ENCODE data around the gene TMED3. TPM values are rescaled to one million over a fixed set of nuclear protein-coding genes. Genes with fewer than 3 reads are reported as not detected.

Gene TMED3
- polyA plus RNA-seq (2011; rRNA removed), result 202 and 220 TPM in 2 replicates
- 221 and 267 TPM in 2 replicates for polyA plus RNA-seq (2012; cell fraction: cytosol; rRNA removed)
- 173 and 184 TPM in 2 replicates for polyA plus RNA-seq (2012; cell fraction: nucleus; rRNA removed)
- polyA plus RNA-seq (2017; fragmentation: RNase III; extraction: RNeasy Plus Mini Kit Qiagen cat#74134 plus additional on column Dnase treatment), result 144 to 149 TPM (median 149 TPM) in 3 replicates
- 119 and 144 TPM in 2 replicates for polyA minus RNA-seq (2011; rRNA and poly(A)+ RNA removed)

- Histone ChIP-seq H3K9me3 (no peaks in the 10 kb centered on the region), H3K4me1 (peaks cover 16% of the 10 kb centered on the region), H3K4me3 (peak within 1 kb of the TSS; percentile 73), H3K27ac (peak within 1 kb of the TSS; percentile 87 to 91), H3K4me2 (peak within 1 kb of the TSS; percentile 64)
- DNase-seq (ENCODE audit: low read depth in 1 of 2, low spot score in 1 of 2) (peak; percentile 90 to 98), FAIRE-seq (no peak), ATAC-seq (peak; percentile 94 to 98)
- 3% methylated on average over 26 of the region's 76 CpGs for WGBS (ENCODE audit: missing lambda C conversion rate)
- ChIA-PET CTCF (interaction anchor here (0.6 to 3.0 kb wide), 11 partner anchors 10 to 1058 kb away, joined by 3 to 11 read pairs (median 3); no protein-coding TSS in a partner anchor), POLR2A (interaction anchor here (0.7 to 0.9 kb wide), 3 partner anchors 10 to 1012 kb away, joined by 3 to 7 read pairs (median 4); no protein-coding TSS in a partner anchor)
- peak; percentile 65; the same call in 1 of the 2 replicates for TF ChIP-seq MYC (IDR thresholded peaks at IDR 0.05; ENCODE audit: borderline replicate concordance, low read length)
- TF ChIP-seq, protein P1, sequence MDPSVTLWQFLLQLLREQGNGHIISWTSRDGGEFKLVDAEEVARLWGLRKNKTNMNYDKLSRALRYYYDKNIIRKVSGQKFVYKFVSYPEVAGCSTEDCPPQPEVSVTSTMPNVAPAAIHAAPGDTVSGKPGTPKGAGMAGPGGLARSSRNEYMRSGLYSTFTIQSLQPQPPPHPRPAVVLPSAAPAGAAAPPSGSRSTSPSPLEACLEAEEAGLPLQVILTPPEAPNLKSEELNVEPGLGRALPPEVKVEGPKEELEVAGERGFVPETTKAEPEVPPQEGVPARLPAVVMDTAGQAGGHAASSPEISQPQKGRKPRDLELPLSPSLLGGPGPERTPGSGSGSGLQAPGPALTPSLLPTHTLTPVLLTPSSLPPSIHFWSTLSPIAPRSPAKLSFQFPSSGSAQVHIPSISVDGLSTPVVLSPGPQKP (IDR thresholded peaks at IDR 0.05; ENCODE audit: low read depth, low read length), result no peak
- TF ChIP-seq JUN (IDR thresholded peaks at IDR 0.05), result peak in 1 of 2 experiments; percentile 79; a peak in 1 of 5 replicates
- no peak for TF ChIP-seq MAFK (IDR thresholded peaks at IDR 0.05; ENCODE audit: partially characterized antibody)
- peak; percentile 24; the same call in 2 of the 3 replicates for TF ChIP-seq CTCF (IDR thresholded peaks at IDR 0.05)
- TF ChIP-seq E2F6 (IDR thresholded peaks at IDR 0.05; ENCODE audit: borderline replicate concordance, low read depth), result peak; percentile 62; the same call in 1 of the 2 replicates
- TF ChIP-seq HOXB13 (CRISPR knock-in tag; IDR thresholded peaks at IDR 0.05; ENCODE audit: low read depth), result peak; percentile 71; the same call in 1 of the 2 replicates
- peak; percentile 87; the same call in 1 of the 2 replicates for TF ChIP-seq PHF8 (IDR thresholded peaks at IDR 0.05; ENCODE audit: borderline replicate concordance, low read depth)
- no peak for TF ChIP-seq EHMT2 (IDR thresholded peaks at IDR 0.05; ENCODE audit: low read depth)
- no peak for TF ChIP-seq NPAS2 (CRISPR knock-in tag; IDR thresholded peaks at IDR 0.05; ENCODE audit: borderline replicate concordance)
- no peak for TF ChIP-seq TFCP2L1 (CRISPR knock-in tag; IDR thresholded peaks at IDR 0.05)
- TF ChIP-seq HDAC2 (IDR thresholded peaks at IDR 0.05), result no peak
- TF ChIP-seq ESRRA (IDR thresholded peaks at IDR 0.05; ENCODE audit: borderline replicate concordance, low read length), result no peak
- TF ChIP-seq TP53 (CRISPR knock-in tag; IDR thresholded peaks at IDR 0.05), result peak; percentile 28; the same call in 1 of the 2 replicates
- no peak for TF ChIP-seq BHLHE40 (IDR thresholded peaks at IDR 0.05; ENCODE audit: low read depth, low read length)
- TF ChIP-seq MAX (IDR thresholded peaks at IDR 0.05), result peak; percentile 92
- no peak for TF ChIP-seq GATA3 (IDR thresholded peaks at IDR 0.05; ENCODE audit: borderline replicate concordance)
- TF ChIP-seq, protein P2, sequence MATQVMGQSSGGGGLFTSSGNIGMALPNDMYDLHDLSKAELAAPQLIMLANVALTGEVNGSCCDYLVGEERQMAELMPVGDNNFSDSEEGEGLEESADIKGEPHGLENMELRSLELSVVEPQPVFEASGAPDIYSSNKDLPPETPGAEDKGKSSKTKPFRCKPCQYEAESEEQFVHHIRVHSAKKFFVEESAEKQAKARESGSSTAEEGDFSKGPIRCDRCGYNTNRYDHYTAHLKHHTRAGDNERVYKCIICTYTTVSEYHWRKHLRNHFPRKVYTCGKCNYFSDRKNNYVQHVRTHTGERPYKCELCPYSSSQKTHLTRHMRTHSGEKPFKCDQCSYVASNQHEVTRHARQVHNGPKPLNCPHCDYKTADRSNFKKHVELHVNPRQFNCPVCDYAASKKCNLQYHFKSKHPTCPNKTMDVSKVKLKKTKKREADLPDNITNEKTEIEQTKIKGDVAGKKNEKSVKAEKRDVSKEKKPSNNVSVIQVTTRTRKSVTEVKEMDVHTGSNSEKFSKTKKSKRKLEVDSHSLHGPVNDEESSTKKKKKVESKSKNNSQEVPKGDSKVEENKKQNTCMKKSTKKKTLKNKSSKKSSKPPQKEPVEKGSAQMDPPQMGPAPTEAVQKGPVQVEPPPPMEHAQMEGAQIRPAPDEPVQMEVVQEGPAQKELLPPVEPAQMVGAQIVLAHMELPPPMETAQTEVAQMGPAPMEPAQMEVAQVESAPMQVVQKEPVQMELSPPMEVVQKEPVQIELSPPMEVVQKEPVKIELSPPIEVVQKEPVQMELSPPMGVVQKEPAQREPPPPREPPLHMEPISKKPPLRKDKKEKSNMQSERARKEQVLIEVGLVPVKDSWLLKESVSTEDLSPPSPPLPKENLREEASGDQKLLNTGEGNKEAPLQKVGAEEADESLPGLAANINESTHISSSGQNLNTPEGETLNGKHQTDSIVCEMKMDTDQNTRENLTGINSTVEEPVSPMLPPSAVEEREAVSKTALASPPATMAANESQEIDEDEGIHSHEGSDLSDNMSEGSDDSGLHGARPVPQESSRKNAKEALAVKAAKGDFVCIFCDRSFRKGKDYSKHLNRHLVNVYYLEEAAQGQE (IDR thresholded peaks at IDR 0.05), result no peak
- no peak for TF ChIP-seq SREBF2 (IDR thresholded peaks at IDR 0.05)
- TF ChIP-seq RARB (CRISPR knock-in tag; IDR thresholded peaks at IDR 0.05), result no peak
- TF ChIP-seq SMC3 (IDR thresholded peaks at IDR 0.05), result no peak
- TF ChIP-seq HOXB5 (CRISPR knock-in tag; IDR thresholded peaks at IDR 0.05), result peak; percentile 58; the same call in 1 of the 2 replicates
- no peak for TF ChIP-seq MAZ (IDR thresholded peaks at IDR 0.05; ENCODE audit: borderline replicate concordance, low read depth, low read length)
- no peak for TF ChIP-seq RAD21 (conservative IDR thresholded peaks at IDR 0.05 in 1 of 2, IDR thresholded peaks at IDR 0.05 in 1 of 2)
- no peak for TF ChIP-seq ZNF302 (CRISPR knock-in tag; IDR thresholded peaks at IDR 0.05)
- no peak for TF ChIP-seq ZC3H11A (IDR thresholded peaks at IDR 0.05)
- TF ChIP-seq, protein P3, sequence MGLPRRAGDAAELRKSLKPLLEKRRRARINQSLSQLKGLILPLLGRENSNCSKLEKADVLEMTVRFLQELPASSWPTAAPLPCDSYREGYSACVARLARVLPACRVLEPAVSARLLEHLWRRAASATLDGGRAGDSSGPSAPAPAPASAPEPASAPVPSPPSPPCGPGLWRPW (IDR thresholded peaks at IDR 0.05), result no peak
Observed at GRCh38 chr15:79310985-79311900, at the start of gene TMED3. Gene TMED3 (plus strand): TSS chr15:79311112. CDS start chr15:79311250, 138 bp downstream.

Data from A549 (cell line).